Neural cell (in vitro differentiated cells): ENCODE data around the gene EVC. TPM values are rescaled to one million over a fixed set of nuclear protein-coding genes. Genes with fewer than 3 reads are reported as not detected.

Experiments used
- H2AFZ ChIP-seq: fragments of 200-600, 300-800 bp; sonication (generic), shearing (Covaris generic); 2 replicates; pipeline ENCODE4 v1.6.0; 2014; ENCODE audit warnings: low read depth, mild to moderate bottlenecking, antibody characterized with exemption, low read length, moderate library complexity
- H3F3A ChIP-seq: fragments of 200-600 bp; shearing (Covaris generic); 2 replicates; pipeline ENCODE4 v1.6.1; 2016; ENCODE audit warnings: mild to moderate bottlenecking, moderate library complexity, mixed read lengths, antibody characterized with exemption, low read length; ENCODE audit not compliant: insufficient read depth, poor library complexity, severe bottlenecking
- H3K27ac ChIP-seq: fragments of 200-600, 300-800 bp; sonication (generic), shearing (Covaris generic); 2 replicates; pipeline ENCODE4 v1.5.1; 2014; ENCODE audit warnings: mild to moderate bottlenecking, low read length, moderate library complexity
- H3K27me3 ChIP-seq: fragments of 300-800, 200-600 bp; sonication (generic), shearing (Covaris generic); 2 replicates; pipeline ENCODE4 v1.6.0; 2014; ENCODE audit warnings: mild to moderate bottlenecking, low read depth, low read length, moderate library complexity; ENCODE audit not compliant: insufficient read depth
- H3K36me3 ChIP-seq: fragments of 300-800, 200-600 bp; sonication (generic), shearing (Covaris generic); 2 replicates; pipeline ENCODE4 v1.5.1; 2014; ENCODE audit warnings: mild to moderate bottlenecking, antibody characterized with exemption, low read length, moderate library complexity; ENCODE audit not compliant: insufficient read depth
- H3K4me2 ChIP-seq: fragments of 300-800, 200-600 bp; sonication (generic), shearing (Covaris generic); 2 replicates; pipeline ENCODE4 v1.6.0; 2014; ENCODE audit warnings: mild to moderate bottlenecking, low read length
- H3K4me3 ChIP-seq: fragments of 300-800, 200-600 bp; sonication (generic), shearing (Covaris generic); 2 replicates; pipeline ENCODE4 v1.5.1; 2014; ENCODE audit warnings: mild to moderate bottlenecking, low read length, moderate library complexity
- H3K79me2 ChIP-seq: fragments of 200-600 bp; shearing (Covaris generic); replicated peaks from 2 replicates; pipeline ENCODE4 v1.6.0; 2014; ENCODE audit warnings: mild to moderate bottlenecking, low read length, moderate library complexity; ENCODE audit not compliant: insufficient read depth
- H3K9ac ChIP-seq: fragments of 300-800, 200-600 bp; sonication (generic), shearing (Covaris generic); 2 replicates; pipeline ENCODE4 v1.6.1; 2016; ENCODE audit warnings: mild to moderate bottlenecking, low read length, mixed read lengths
- H3K9me2 ChIP-seq: fragments of 200-600 bp; shearing (Covaris generic); 2 replicates; pipeline ENCODE4 v1.6.1; 2016; ENCODE audit warnings: mild to moderate bottlenecking, low read length, mixed read lengths; ENCODE audit not compliant: insufficient read depth
- H3K9me3 ChIP-seq: fragments of 200-600, 300-800 bp; sonication (generic), shearing (Covaris generic); 2 replicates; pipeline ENCODE4 v1.6.1; 2016; ENCODE audit warnings: mild to moderate bottlenecking, mixed run types, low read length, moderate library complexity, mixed read lengths
- H4K20me1 ChIP-seq: fragments of 200-600 bp; shearing (Covaris generic); 2 replicates; pipeline ENCODE4 v1.6.1; 2016; ENCODE audit warnings: mild to moderate bottlenecking, mixed run types; ENCODE audit not compliant: insufficient read depth
- CTCF ChIP-seq: fragments of 450-650 bp; IDR thresholded peaks from 2 replicates; pipeline ENCODE4 v1.5.1; 2014; ENCODE audit warnings: antibody characterized with exemption, mild to moderate bottlenecking, moderate library complexity; ENCODE audit not compliant: poor library complexity, severe bottlenecking
- EP300 ChIP-seq: fragments of 450-650 bp; conservative IDR thresholded peaks from 2 replicates; pipeline ENCODE4 v1.6.1; 2014; ENCODE audit warnings: antibody characterized with exemption, mild to moderate bottlenecking, moderate library complexity; ENCODE audit not compliant: poor library complexity, severe bottlenecking
- MXI1 ChIP-seq: fragments of 450-650 bp; conservative IDR thresholded peaks from 2 replicates; pipeline ENCODE4 v1.6.1; 2014; ENCODE audit warnings: antibody characterized with exemption, mild to moderate bottlenecking; ENCODE audit not compliant: poor library complexity, severe bottlenecking
- POLR2AphosphoS5 ChIP-seq: IDR thresholded peaks from 2 replicates; pipeline ENCODE4 v1.6.1; 2012
- RAD21 ChIP-seq: fragments of 450-650 bp; conservative IDR thresholded peaks from 2 replicates; pipeline ENCODE4 v1.6.1; 2014; ENCODE audit warnings: antibody characterized with exemption, mild to moderate bottlenecking, moderate library complexity
- REST ChIP-seq: IDR thresholded peaks from 2 replicates; pipeline ENCODE4 v1.6.1; 2012; ENCODE audit warnings: borderline replicate concordance
- SMC3 ChIP-seq: fragments of 450-650 bp; conservative IDR thresholded peaks from 2 replicates; pipeline ENCODE4 v1.6.1; 2014; ENCODE audit warnings: antibody characterized with exemption, mild to moderate bottlenecking, moderate library complexity; ENCODE audit not compliant: poor library complexity
- polyA plus RNA-seq: library from polyadenylated mRNA; depleted of rRNA; stranded (reverse); fragments of >200 nt; gene quantifications from 2 replicates; pipeline ENCODE4 v1.2.3, GENCODE V29; 2014

EVC gene
- polyA plus RNA-seq, 1 donor from 2014 or later = 0.48 TPM

DNA sequence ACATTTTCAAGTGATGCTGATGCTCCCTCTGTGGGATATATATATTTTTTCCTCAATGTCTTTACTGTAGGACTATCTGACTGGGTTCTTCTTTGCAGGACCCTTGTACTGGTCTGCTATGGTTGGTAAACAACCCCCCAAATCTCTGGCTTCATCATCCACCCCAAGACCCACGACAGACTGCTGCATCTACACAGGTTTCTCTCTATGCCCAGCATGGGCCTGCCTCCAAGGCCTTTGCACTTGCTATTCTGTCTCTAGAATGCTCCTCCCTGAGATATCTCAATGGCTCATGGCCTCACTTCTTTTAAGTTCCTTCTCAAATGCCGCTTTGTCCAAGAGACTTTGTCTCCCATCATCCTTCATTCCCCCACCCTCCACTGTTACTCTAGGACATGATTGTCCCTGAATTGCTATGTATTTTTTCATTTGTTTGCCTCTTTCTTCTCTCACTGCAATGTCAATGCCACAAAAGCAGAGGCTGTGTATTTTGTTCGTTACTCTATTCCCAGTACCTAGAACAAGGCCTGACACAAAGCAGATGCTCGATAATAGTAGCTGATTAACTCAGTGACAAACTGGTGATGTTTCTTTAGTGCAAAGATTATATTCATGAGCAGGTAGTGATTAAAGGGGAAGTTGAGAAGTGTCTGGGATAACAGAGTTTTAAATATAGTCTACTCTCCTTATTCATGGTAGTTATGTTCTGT lies 6.6 kb downstream of the EVC start:
- no peaks in the 10 kb centered on the region for H3K36me3 ChIP-seq
- no peaks in the 10 kb centered on the region for H3K9me2 ChIP-seq
- no peak for TF ChIP-seq CTCF
- H3K4me2 ChIP-seq = no peak overlapping the region
- H3K79me2 ChIP-seq = no peaks in the 10 kb centered on the region
- no peaks in the 10 kb centered on the region for H3K27me3 ChIP-seq
- H3K9ac ChIP-seq = no peak overlapping the region
- no peaks in the 10 kb centered on the region for H3F3A ChIP-seq
- H3K9me3 ChIP-seq = peaks cover 6% of the 10 kb centered on the region
- no peak overlapping the region for H2AFZ ChIP-seq
- no peak overlapping the region for H3K27ac ChIP-seq
- H3K4me3 ChIP-seq = no peak overlapping the region
- no peaks in the 10 kb centered on the region for H4K20me1 ChIP-seq

GRCh38 chr4:5718411-5718810 lies 7.4 kb downstream of the EVC start:
- TF ChIP-seq EP300 (no peak), MXI1 (no peak), REST (no peak)
- no peaks in the 10 kb centered on the region for H3K79me2 ChIP-seq
- H3K9me3 ChIP-seq = peaks cover 6% of the 10 kb centered on the region
- H3K9me2 ChIP-seq = no peaks in the 10 kb centered on the region
- H3K27ac ChIP-seq = no peak overlapping the region
- no peak overlapping the region for H2AFZ ChIP-seq
- no peaks in the 10 kb centered on the region for H3K27me3 ChIP-seq
- H3K4me2 ChIP-seq = no peak overlapping the region
- H4K20me1 ChIP-seq = no peaks in the 10 kb centered on the region
- H3K4me3 ChIP-seq = no peak overlapping the region
- no peak overlapping the region for H3K9ac ChIP-seq
- no peaks in the 10 kb centered on the region for H3K36me3 ChIP-seq
- no peaks in the 10 kb centered on the region for H3F3A ChIP-seq

GRCh38 chr4:5719350-5720055 lies 8.5 kb downstream of the EVC start:
- Histone ChIP-seq H4K20me1 (no peaks in the 10 kb centered on the region), H3K4me2 (no peak overlapping the region), H3K36me3 (no peaks in the 10 kb centered on the region), H3K4me3 (no peak overlapping the region), H3K9ac (peak overlapping the region; percentile 6), H3K9me3 (peaks cover 6% of the 10 kb centered on the region), H3K27ac (peak overlapping the region; percentile 38), H3F3A (no peaks in the 10 kb centered on the region), H3K27me3 (no peaks in the 10 kb centered on the region), H3K9me2 (no peaks in the 10 kb centered on the region), H2AFZ (no peak overlapping the region), H3K79me2 (no peaks in the 10 kb centered on the region)
- TF ChIP-seq POLR2AphosphoS5 (no peak), SMC3 (peak; percentile 56), RAD21 (peak; percentile 57), CTCF (peak; percentile 47)
